Measurements from ENCODE around the gene POR.
"Not testable (repeated sequence)": the region's sequence is repeated elsewhere in the genome, so short reads cannot be mapped to it uniquely, and the experiment has no call there.

DNA sequence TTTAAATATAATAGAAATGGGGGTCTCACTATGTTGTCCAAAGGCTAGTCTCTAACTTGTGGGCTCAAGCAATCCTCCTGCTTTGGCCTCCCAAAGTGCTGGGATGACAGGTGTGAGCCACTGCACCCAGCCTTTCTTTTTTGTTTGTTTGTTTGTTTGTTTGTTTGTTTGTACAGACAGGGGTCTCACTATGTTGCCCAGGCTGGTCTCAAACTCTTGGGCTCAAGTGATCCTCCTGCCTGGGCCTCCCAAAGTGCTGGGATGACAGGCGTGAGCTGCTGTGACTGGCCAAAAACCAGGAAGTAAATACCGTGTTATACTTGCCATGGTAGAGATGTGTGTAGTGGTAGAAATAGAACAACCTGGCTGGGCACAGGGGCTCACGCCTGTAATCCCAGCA is 40.8 kb upstream of the POR start:
- TF ChIP-seq, protein P1, sequence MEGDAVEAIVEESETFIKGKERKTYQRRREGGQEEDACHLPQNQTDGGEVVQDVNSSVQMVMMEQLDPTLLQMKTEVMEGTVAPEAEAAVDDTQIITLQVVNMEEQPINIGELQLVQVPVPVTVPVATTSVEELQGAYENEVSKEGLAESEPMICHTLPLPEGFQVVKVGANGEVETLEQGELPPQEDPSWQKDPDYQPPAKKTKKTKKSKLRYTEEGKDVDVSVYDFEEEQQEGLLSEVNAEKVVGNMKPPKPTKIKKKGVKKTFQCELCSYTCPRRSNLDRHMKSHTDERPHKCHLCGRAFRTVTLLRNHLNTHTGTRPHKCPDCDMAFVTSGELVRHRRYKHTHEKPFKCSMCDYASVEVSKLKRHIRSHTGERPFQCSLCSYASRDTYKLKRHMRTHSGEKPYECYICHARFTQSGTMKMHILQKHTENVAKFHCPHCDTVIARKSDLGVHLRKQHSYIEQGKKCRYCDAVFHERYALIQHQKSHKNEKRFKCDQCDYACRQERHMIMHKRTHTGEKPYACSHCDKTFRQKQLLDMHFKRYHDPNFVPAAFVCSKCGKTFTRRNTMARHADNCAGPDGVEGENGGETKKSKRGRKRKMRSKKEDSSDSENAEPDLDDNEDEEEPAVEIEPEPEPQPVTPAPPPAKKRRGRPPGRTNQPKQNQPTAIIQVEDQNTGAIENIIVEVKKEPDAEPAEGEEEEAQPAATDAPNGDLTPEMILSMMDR (IDR thresholded peaks at IDR 0.05; ENCODE audit: low read depth, low read length), result not testable (repeated sequence)
- TF ChIP-seq EZH2phosphoT487 (IDR thresholded peaks at IDR 0.05; ENCODE audit: low read depth), result not testable (repeated sequence)
